DMS79 (cell line): Measurements from ENCODE around the gene SH3RF1.

Experiments
- DNase-seq: peaks from one replicate; lab custom pipeline; 2025; lab: John Stamatoyannopoulos, UW

Gene SH3RF1

GRCh38 chr4:169132561-169133305 is 138.0 kb downstream of the SH3RF1 start:
- DNase-seq: no peak

DNA sequence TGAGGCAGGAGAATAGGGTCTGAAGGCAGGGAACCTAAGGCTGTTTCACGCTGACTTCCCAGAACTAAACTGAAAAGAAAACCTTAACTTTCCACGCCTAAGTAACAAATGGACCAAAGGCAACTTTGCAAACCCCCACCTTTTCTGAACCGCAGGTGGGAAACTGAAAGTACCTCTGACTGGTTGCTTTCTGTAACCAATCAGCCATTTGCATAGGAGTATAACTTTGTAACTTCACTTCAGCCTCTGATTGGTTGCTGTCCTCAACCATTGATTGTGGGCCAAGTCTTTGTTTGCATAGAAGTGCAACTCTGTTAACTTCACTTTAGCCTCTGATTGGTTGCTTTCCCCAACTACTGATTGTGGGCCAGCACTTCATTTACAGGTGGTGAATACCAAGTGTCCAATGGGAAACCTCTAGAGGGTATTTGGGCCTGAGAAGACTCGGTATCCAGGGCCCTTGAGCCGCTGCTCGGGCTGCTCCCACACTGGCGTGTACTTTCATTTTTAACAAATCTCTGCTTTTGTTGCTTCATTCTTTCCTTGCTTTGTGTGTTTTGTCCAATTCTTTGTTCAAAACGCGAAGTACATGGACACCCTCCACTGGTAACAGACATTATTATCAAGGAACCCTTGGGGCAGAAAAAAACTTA is 139.1 kb downstream of the SH3RF1 start:
- no peak for DNase-seq

GRCh38 chr4:169128902-169129301 is 141.9 kb downstream of the SH3RF1 start:
- no peak for DNase-seq

- no peak for DNase-seq
These were observed 143.4 kb downstream of the SH3RF1 start for GRCh38 chr4:169127314-169127713.

DNA sequence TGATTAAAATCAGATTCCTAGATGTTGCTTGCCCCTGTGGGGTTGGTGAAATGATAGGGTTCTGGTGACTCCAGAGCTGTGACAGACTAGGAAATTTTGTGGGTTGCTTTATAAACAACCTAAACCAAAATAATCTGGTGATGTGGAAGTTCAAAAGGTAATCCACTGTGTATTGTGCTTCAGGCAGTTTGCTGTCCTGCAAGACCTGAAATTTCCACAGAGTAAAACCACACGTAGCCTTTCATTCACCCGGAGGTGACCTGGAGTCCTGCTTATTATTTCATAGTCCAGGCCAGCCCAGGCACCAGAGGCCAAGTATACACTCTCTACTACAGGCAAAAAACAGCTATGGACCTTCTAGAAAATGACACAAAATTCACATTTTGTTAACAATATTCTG is 146.1 kb downstream of the SH3RF1 start:
- no peak for DNase-seq

DNA sequence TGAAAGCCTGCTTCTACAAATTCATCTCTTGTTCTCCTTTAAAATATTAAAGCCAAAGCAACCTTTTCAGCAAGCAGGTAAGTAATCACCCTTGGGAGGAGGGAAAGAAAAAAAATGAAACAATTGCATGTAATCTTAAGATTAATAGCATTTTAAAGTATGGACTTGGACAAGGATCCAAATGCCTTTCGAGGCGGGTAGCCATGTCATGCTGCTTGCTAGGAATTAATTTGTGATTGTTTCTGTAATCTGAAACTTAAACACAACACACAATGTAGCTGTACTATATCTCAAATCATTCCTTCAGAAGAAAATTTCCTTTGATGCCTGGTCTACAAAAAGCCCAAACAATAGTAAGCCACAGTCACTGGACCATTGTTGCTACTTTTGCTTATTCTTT is 148.3 kb downstream of the SH3RF1 start:
- no peak for DNase-seq

GRCh38 chr4:169121861-169122382 is 148.8 kb downstream of the SH3RF1 start:
- no peak for DNase-seq

DNA sequence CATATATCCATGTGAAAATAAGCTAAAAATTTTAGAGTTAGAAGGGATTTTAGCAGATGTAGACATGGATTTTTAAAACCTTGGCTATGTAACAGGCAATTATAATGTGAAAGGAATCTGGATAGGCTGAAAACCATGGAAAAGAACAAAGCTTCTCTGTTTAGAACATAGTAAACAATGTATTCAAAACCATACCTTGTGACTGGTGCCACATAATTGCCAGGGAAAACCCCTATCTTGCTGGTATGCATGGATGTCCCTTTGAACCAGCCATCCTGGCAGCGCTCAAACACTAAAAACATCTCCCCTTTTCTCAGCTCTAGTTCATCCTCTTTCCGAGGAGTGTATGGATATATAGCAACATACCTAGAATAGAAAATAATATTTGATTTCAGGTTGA is 150.1 kb downstream of the SH3RF1 start:
- DNase-seq: no peak

DNA sequence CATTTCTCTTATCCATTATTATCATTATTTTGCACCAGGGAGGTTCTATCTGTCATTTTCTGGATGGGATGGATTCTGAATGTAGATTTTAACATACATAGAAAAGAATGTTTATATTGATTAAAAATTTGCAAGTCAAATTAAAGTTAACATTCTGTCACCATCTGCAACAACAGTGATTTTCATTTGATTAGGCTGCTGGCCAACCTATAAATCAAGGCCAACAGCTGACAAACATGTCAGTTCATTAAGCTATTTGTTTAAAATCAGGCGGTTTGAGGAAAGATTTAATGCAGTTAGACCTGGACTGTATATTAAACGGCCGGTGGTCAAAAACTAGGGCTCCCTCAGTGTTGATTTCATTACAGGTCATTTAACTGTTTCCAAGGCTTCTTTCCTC is 151.2 kb downstream of the SH3RF1 start:
- DNase-seq: no peak

DNA sequence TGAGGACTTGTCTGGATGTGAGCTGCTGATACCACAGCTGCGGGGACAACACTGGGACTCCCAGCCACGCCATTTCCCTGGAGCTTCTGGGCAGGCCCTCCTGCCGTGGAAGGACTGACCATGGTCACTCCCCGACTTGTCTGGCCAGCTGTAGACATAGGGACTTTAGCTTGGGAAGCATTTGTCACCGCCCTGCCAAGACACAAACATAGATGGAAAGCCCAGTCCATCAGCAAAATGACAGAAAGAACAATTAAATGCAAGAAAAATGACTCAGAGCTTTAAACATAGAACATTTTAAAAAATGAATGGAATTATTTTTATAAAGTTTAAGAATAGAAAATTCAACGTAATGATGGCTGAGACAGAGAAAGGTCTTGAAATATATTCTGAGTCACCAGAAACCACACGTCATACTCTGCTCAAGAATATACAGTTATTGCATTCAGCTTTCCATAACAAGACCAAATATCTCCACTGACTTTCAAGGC is 153.1 kb downstream of the SH3RF1 start:
- DNase-seq: no peak

GRCh38 chr4:169116270-169116901 is 154.4 kb downstream of the SH3RF1 start:
- DNase-seq: no peak

- DNase-seq: no peak
These were observed 154.9 kb downstream of the SH3RF1 start for GRCh38 chr4:169115897-169116254.

- DNase-seq: no peak
These were observed 155.4 kb downstream of the SH3RF1 start for GRCh38 chr4:169115144-169115896.

GRCh38 chr4:169114341-169114974 is 156.3 kb downstream of the SH3RF1 start:
- DNase-seq: no peak

GRCh38 chr4:169110633-169111032 is 160.1 kb downstream of the SH3RF1 start:
- DNase-seq: no peak

DNA sequence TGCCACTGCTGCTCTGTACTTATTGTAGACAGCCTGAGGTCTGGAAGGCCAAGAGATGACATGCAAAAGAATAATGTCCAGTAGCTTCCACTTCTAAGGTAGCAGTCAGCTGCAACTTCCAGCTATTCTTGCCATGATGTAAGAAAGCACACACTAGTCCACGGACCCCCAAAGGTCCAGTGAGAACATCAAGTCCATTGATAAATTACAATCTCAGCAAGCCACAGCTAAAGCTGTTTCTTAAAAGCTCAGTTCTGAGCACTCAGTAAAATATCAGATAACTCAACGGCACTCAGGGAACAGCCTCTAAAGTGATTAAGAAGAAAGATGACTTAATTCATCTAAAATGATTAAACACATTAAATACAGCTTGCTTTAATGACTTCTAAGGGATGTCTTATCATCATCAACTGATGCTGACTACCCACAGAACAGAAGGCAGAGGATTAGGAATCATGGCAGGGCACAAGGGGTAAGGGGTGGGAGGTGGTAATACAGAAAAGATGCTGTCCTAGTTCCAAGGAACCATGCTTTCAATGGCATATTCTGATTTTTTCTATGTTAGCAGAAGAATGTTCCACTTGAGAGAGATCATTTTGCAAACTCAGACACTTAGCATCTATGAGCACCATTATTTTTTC is 161.6 kb downstream of the SH3RF1 start:
- no peak for DNase-seq

GRCh38 chr4:169108303-169108702 is 162.5 kb downstream of the SH3RF1 start:
- DNase-seq: no peak

DNA sequence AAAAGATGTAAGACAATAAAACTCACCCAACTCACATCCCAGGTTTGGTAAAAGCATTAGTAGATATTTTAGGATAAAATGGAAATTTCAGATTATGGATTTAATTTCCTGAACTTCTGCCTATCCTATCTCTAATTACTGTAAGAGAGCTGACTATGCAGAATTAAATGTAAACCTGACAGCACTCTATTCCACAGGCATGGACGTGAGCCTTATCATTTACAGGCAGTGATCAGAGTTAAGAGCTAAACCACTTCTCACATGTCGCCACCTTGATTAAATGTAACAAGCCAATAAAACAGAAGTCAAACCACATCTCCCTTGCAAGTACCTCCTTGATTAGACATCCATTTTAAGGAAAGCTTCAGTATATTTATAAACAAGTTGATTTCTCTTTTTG is 163.2 kb downstream of the SH3RF1 start:
- DNase-seq: no peak

- no peak for DNase-seq
These were observed 164.0 kb downstream of the SH3RF1 start for GRCh38 chr4:169106696-169107229.

GRCh38 chr4:169105620-169106019 is 165.1 kb downstream of the SH3RF1 start:
- DNase-seq: no peak

DNA sequence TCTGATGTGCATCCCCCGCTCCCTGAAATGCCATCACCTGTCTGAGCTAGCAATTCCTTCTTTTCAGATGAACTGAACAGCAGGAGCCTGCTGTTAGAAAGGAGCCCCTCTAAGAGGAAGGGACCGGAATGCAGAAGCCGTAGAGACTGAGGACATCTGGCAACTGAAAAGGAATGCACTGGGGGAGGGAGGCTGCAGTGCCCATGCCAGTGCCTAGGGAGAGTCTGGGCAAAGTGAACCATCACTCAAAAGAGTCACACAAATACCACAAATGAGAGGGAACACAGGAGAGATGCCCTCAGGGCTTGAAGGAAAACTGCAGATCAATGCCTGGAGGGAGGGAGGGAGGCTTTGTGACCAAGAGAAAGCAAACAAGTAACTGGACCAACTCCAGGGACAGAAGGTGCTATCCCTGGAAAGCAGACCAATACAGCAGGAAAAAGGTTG is 166.8 kb downstream of the SH3RF1 start:
- no peak for DNase-seq
